Cardiac septum (tissue), 1 donor: Measurements from ENCODE around the gene CENPM. TPM values are rescaled to one million over a fixed set of nuclear protein-coding genes. Genes with fewer than 3 reads are reported as not detected.

Source experiments
- DNase-seq: peaks from one replicate; pipeline ENCODE4 v3.0.0-alpha.2; 2020; ENCODE audit warnings: low spot score
- intact Hi-C: fragments of 100-400 bp; cut with DNase I; formaldehyde crosslinking; loops from one replicate; pipeline ENCODE4 v1.14.0; 2022
- long read RNA-seq: library from polyadenylated mRNA; unstranded; transcript quantifications from one replicate; pipeline ENCODE4 v2.0.0, GENCODE V29; 2021
- total RNA-seq: library from RNA; stranded (reverse); fragmentation: NEBNext Ultra II Directional; extraction: Animal tissue kit (Norgen Biotek cat#: 25700); gene quantifications from one replicate; pipeline ENCODE4 v1.2.1, GENCODE V29; 2021
- donor health status: DM: no; HTN: no; CAD: no.

CENPM gene
- 0.24 TPM for total RNA-seq
- long read RNA-seq = 0 reads

- intact Hi-C loops = no loop called here
- DNase-seq = peak; percentile 92
Measured at GRCh38 chr22:41946629-41947423, at the start of gene CENPM. Gene CENPM, minus strand, starts transcription at chr22:41947152. Its CDS starts 76 bp downstream, at chr22:41947076.

- intact Hi-C loops = no loop called here
Measured at GRCh38 chr22:41995211-41995610, 48.3 kb upstream of the CENPM start.

GRCh38 chr22:41992496-41992895, 45.5 kb upstream of the CENPM start:
- intact Hi-C loops = no loop called here
- no peak for DNase-seq

More at GRCh38 chr22:41995211-41995610, 48.3 kb upstream of the CENPM start:
- DNase-seq = no peak

- intact Hi-C loops = no loop called here
- DNase-seq = no peak
Measured at GRCh38 chr22:41991111-41991510, 44.2 kb upstream of the CENPM start.

- intact Hi-C loops = no loop called here
- DNase-seq = no peak
Measured at GRCh38 chr22:41989246-41989645, 42.3 kb upstream of the CENPM start.

GRCh38 chr22:41987276-41987675, 40.3 kb upstream of the CENPM start:
- intact Hi-C loops = no loop called here
- no peak for DNase-seq

- intact Hi-C loops = no loop called here
- no peak for DNase-seq
Measured at GRCh38 chr22:41983513-41984405, 36.8 kb upstream of the CENPM start.

GRCh38 chr22:41982865-41983264, 35.9 kb upstream of the CENPM start:
- intact Hi-C loops = no loop called here
- no peak for DNase-seq

GRCh38 chr22:41979423-41980250, 32.7 kb upstream of the CENPM start:
- intact Hi-C loops = no loop called here
- DNase-seq = no peak

- no peak for DNase-seq
- intact Hi-C loops = no loop called here
Measured at GRCh38 chr22:41978732-41979131, 31.8 kb upstream of the CENPM start.

GRCh38 chr22:41976961-41977566, 30.1 kb upstream of the CENPM start:
- intact Hi-C loops = no loop called here
- no peak for DNase-seq

GRCh38 chr22:41976070-41976901, 29.3 kb upstream of the CENPM start:
- intact Hi-C loops = no loop called here
- DNase-seq = no peak

- intact Hi-C loops = no loop called here
- no peak for DNase-seq
Measured at GRCh38 chr22:41975299-41976069, 28.5 kb upstream of the CENPM start.

- no peak for DNase-seq
- intact Hi-C loops = no loop called here
Measured at GRCh38 chr22:41974691-41975290, 27.8 kb upstream of the CENPM start.

GRCh38 chr22:41971431-41971830, 24.5 kb upstream of the CENPM start:
- intact Hi-C loops = no loop called here

GRCh38 chr22:41970601-41971000, 23.6 kb upstream of the CENPM start:
- intact Hi-C loops = no loop called here
- no peak for DNase-seq

More at GRCh38 chr22:41971431-41971830, 24.5 kb upstream of the CENPM start:
- no peak for DNase-seq

GRCh38 chr22:41969110-41969646, 22.2 kb upstream of the CENPM start, which contains the start of gene SEPTIN3:
Gene SEPTIN3, plus strand, starts transcription at chr22:41969443. Its CDS starts 2,050 bp downstream, at chr22:41971493.
- intact Hi-C loops = loop anchor here (10.0 kb wide), 1 partner anchor 466 kb away; the partner anchor contains the start of gene NFAM1
- no peak for DNase-seq
